AG09319 (cell line): Measurements from ENCODE around the gene MRPL45.

Experiments used
- DNase-seq: peaks from one replicate; pipeline ENCODE4 v3.0.0-alpha.2; 2010; ENCODE audit warnings: low read depth; ENCODE audit errors: extremely low read depth
- CTCF ChIP-seq: IDR thresholded peaks from 2 replicates; pipeline ENCODE4 v1.5.1; 2011; ENCODE audit warnings: low read depth, mild to moderate bottlenecking, inconsistent platforms, low read length, moderate library complexity

MRPL45 gene

GRCh38 chr17:38355251-38355650, 58.3 kb downstream of the MRPL45 start:
- TF ChIP-seq CTCF = no peak
- DNase-seq = no peak

- TF ChIP-seq CTCF = no peak
- DNase-seq = no peak
These were observed 60.6 kb downstream of the MRPL45 start for GRCh38 chr17:38357486-38358123.

GRCh38 chr17:38358586-38359513, 61.9 kb downstream of the MRPL45 start:
- no peak for TF ChIP-seq CTCF
- DNase-seq = no peak

- DNase-seq = no peak
- TF ChIP-seq CTCF = no peak
These were observed 64.9 kb downstream of the MRPL45 start for GRCh38 chr17:38361694-38362465.

- TF ChIP-seq CTCF = no peak
- no peak for DNase-seq
These were observed 66.0 kb downstream of the MRPL45 start for GRCh38 chr17:38363016-38363415.

GRCh38 chr17:38364741-38365140, 67.8 kb downstream of the MRPL45 start:
- no peak for DNase-seq
- TF ChIP-seq CTCF = no peak
